ENCODE results near the gene TRIM13. TPM values are rescaled to one million over a fixed set of nuclear protein-coding genes. Genes with fewer than 3 reads are reported as not detected.

Gene TRIM13
- total RNA-seq, 1 donor from 2014 or later, result 5.9 TPM

DNA sequence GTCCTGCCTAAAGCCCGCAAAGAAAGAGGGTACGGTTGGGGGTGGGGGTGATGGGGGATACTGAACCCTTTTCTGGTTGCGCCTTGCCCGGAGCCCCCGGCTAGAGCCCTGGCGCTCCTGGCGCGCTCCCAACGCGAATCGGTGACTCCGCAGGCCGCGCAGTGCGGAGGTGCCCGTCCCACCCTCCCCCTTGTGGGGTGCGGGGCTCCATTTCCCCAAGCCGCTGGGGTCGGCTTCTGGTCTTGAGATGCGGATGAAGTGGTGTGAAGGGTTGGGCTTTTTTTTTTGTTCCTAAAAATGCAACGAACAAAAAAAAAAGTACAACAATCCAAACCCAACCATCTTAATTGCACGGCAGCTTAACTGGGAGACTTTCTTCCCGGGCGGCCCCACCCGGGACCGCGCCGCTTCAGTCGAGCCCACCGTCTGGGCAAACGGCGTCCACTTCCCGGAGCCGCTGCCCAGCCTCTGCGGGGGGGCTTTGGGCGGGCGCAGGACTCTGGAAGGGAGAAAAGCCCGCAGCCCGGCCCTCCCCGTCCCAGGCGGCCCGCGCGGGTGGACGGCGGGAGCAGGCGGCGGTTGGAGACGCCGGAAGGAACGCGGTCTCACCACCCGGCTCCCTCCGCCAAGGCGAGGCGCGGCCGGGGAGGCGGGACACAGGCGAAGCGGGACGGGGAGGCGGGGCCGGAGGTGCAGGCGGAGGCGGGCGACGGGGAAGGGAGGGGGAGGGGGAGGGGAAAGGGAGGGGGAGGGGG is 504 bp upstream of the TRIM13 start:
- peak; percentile 89 for DNase-seq (ENCODE audit: low spot score)

DNA sequence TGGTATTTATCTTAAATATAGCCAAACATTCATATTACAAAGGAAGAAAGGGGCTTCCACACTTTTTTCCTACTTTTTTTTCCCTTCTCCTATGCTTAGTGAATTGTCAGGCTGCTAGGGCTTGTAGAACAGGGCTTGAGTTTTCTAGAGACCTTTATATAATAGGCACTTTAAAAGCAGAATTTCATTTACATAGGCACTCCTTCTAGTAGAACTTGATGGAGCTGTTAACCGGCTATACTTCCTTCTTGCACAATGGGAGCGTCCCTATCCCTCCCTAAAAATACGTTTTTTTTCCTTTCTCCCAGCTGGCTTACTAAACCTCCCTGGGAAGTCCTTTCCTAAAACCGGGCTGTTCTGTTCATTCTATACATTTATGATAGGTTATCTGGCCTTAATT is 1.1 kb downstream of the TRIM13 start:
- DNase-seq (ENCODE audit: low spot score), result no peak
- no peak for ATAC-seq

More for the DNA sequence above, 504 bp upstream of the TRIM13 start:
- peak; percentile 80 for ATAC-seq

DNA sequence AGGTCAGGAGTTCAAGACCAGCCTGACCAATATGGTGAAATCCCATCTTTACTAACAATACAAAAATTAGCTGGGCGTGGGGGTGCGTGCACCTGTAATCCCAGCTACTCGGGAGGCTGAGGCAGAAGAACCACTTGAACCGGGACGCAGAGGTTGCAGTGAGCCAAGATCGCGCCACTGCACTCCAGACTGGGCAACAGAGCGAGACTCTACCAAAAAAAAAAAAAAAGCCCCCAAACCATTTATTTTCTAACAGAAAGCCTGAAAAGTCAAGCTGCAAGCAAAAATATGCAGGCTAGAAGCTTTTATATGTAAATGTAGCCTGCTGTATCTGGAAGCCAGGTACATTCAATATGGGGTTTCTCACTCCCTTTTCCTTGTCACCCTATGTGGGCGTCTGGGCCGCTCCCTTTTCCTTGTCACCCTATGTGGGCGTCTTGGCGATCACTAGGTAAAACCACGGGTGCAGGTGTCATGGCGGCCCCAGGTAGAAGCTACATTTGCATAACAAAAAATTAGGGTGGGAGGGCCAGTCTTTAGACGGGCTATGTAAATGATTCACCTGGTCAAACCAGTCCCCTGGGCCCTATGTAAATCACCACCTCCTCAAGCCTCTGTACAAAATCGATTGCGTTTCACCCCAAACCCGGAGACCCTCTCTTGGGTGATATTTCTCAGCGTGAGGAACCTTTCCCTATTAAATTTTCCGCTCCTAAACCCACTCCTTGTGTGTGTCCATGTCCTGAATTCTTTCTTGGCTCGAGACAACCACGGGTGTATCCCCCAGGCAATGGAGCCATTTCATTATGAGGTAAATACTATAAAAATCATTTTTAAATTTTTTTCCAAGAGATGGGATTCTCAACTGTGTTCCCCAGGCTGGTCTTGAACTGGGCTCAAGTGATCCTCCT is 2.1 kb downstream of the TRIM13 start:
- ATAC-seq, result no peak
- DNase-seq (ENCODE audit: low spot score), result no peak

DNA sequence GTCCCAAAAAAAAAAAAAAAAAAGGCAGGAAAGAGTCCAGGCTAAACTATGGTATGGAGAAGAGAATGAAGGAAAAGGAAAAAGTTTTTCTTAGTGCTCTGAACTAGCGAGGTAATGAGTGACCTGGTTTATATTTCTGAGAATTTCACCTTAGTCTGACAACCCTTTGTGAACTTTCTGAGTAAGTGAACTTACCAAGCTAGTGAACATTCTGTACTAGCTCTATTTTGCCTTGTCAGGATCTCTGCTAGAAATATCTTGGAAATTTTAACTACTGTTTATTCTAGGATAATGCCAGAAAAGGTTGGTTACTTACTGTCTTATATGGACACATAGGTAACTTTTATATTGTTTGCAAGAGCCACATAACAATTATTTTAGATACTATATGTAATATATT is 4.4 kb downstream of the TRIM13 start:
- DNase-seq (ENCODE audit: low spot score) (no peak), ATAC-seq (no peak)

DNA sequence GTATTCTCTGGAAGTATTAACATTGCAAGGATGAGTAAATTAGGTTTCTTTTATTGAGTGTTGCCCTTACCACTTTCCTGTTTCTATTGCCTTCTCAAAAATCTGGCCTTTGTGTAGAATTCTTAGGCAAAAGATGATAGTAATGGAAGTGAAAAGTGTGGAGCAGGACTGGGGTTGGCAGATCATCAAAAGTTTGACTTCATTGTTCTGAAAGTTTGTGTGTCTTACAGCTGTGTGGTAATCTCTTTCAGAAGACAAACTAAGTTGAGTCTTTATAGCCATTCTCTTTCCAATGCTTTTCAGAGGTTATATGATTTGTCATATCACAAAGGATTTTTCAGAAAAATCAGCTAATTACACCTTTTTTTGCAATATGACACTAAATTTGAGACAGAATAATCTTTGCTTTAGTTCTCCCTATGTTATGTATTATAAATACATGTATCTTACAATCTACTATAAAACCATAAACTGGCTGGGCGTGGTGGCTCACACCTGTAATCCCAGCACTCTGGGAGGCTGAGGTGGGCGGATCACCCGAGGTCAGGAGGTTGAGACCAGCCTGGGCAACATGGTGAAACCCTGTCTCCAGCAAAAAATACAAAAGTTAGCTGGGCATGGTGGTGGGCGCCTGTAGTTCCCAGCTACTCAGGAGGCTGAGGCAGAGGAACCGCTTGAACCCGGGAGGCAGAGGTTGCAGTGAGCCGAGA is 9.7 kb downstream of the TRIM13 start:
- ATAC-seq (peak; percentile 42), DNase-seq (ENCODE audit: low spot score) (no peak)

DNA sequence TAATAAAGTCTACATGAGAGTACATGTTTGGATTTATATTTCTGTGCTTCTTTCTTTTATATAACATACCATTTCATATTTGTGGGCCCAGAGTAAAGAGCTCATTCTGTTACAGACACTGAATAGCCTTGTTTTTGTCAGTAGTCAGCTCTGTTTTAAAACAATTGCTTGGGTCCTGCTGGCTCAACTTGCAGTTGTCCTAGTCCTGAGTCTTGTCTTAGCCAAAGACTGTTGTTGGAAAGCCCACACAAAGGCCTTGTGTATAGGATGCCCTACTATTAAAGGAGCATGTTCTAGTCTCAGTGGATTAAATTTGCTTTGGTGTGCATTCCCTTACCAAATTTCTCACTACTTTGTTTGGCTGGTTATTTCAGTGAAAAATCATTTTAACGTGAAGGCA is 14.6 kb downstream of the TRIM13 start:
- ATAC-seq, result no peak

DNA sequence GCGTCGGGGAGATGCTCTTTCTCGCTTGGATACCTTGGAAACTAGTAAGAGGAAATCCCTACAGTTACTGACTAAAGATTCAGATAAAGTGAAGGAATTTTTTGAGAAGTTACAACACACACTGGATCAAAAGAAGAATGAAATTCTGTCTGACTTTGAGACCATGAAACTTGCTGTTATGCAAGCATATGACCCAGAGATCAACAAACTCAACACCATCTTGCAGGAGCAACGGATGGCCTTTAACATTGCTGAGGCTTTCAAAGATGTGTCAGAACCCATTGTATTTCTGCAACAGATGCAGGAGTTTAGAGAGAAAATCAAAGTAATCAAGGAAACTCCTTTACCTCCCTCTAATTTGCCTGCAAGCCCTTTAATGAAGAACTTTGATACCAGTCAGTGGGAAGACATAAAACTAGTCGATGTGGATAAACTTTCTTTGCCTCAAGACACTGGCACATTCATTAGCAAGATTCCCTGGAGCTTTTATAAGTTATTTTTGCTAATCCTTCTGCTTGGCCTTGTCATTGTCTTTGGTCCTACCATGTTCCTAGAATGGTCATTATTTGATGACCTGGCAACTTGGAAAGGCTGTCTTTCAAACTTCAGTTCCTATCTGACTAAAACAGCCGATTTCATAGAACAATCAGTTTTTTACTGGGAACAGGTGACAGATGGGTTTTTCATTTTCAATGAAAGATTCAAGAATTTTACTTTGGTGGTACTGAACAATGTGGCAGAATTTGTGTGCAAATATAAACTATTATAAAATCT is 15.7 kb downstream of the TRIM13 start:
- no peak for DNase-seq (ENCODE audit: low spot score)

More for the DNA sequence above, 14.6 kb downstream of the TRIM13 start:
- no peak for DNase-seq (ENCODE audit: low spot score)

DNA sequence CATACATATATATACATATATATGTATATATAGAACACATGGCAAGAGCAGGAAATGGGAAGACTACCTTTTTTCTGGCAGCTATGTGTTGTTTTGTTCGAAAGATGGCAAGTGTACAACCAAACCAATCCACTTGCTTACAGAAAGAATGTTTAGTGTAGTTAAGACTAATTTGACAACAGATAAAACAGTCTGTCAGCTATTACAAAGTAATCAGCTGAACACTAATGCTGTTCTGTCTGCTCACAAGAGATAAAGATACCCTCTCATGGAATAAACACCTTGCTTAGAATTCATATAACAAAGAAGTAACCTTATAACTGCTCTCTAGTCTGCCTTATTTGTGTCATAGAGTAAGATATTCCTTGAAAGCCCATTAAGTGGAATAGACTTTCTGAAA is 17.5 kb downstream of the TRIM13 start:
- no peak for DNase-seq (ENCODE audit: low spot score)
- ATAC-seq, result no peak

More for the DNA sequence above, 15.7 kb downstream of the TRIM13 start:
- no peak for ATAC-seq

DNA sequence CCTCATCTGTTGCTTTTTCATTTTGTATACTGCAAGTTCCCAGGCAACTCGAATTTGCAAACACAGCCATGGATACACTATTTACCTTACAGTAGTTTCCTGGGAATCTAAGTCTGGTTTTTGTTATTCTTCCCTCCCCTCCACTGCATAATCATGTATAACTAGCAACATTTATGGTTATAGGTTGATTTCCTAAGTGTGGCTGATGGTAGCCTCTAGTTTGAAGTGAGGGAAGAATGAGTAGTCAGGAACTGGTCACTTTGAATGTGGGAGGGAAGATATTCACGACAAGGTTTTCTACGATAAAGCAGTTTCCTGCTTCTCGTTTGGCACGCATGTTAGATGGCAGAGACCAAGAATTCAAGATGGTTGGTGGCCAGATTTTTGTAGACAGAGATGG is 18.4 kb downstream of the TRIM13 start, which contains the start of gene KCNRG:
Gene KCNRG, plus strand, starts transcription at position 187 of the 400 bp plus-strand sequence. Its CDS starts 50 bp downstream, at position 237.
- DNase-seq (ENCODE audit: low spot score) (no peak), ATAC-seq (no peak)

DNA sequence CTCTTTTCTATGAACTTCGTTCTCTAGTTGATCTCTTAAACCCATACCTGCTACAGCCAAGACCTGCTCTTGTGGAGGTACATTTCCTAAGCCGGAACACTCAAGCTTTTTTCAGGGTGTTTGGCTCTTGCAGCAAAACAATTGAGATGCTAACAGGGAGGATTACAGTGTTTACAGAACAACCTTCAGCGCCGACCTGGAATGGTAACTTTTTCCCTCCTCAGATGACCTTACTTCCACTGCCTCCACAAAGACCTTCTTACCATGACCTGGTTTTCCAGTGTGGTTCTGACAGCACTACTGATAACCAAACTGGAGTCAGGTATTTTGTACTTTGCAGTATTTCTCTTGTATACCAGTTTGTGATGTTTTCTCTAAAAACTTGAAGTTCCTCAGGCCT is 18.9 kb downstream of the TRIM13 start:
- ATAC-seq (no peak), DNase-seq (ENCODE audit: low spot score) (no peak)

DNA sequence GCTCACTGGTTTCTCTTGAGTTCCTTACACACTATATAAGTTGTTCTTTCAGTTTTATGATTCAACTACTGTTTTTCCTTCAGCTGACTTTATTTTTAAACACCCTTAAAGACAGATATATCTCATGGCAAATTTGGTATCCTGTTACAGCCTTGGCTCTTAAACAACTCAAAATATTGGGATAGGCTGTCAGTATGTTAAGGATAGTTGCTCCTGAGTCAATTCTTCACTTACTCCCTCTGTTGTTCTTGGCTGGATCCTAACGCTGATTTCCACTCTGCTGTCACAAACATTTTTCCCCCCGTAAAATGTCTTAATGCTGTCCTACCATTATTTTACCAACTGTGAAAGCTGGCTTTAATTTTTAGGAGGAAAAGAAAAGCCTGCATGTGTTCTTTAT is 19.6 kb downstream of the TRIM13 start:
- no peak for DNase-seq (ENCODE audit: low spot score)
- ATAC-seq, result no peak

DNA sequence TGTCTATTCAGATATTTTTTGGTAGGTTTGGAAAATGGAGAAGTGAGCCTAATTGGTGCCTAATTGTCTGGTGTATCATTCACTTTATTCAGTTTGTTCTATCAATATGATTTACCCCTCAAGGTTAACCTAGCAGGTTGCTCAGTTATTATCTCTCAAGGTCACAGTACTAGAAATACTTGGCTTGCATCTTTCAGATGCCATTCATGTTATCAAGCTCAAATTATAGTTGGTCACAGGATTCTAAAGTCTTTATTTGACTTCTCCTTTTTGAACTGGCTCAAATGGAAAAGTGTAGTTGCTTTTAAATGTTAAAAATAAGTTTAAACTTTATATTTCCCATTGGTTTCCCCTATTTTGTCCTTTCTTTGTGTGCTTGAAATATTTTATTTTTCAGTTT is 21.0 kb downstream of the TRIM13 start:
- DNase-seq (ENCODE audit: low spot score), result no peak
- ATAC-seq, result no peak

DNA sequence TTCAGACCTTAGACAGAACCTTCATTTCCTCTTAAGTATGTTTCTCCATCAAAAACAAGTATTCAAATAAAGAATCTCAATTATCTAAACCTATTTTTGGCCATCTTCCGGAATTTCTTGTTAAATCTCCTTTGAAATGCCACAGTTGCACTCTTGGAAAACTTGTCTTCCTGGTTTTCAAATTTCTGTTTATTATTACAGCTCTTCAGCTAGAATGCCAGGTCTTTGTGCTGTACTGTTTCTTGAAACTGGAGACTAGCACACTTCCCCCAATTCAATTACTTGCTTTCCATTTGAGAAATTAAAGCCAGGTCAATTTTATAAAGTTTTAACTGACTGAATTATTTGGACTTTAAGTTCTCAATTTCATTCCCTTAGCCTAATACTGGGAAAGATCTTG is 28.6 kb downstream of the TRIM13 start:
- DNase-seq (ENCODE audit: low spot score), result no peak
- no peak for ATAC-seq

DNA sequence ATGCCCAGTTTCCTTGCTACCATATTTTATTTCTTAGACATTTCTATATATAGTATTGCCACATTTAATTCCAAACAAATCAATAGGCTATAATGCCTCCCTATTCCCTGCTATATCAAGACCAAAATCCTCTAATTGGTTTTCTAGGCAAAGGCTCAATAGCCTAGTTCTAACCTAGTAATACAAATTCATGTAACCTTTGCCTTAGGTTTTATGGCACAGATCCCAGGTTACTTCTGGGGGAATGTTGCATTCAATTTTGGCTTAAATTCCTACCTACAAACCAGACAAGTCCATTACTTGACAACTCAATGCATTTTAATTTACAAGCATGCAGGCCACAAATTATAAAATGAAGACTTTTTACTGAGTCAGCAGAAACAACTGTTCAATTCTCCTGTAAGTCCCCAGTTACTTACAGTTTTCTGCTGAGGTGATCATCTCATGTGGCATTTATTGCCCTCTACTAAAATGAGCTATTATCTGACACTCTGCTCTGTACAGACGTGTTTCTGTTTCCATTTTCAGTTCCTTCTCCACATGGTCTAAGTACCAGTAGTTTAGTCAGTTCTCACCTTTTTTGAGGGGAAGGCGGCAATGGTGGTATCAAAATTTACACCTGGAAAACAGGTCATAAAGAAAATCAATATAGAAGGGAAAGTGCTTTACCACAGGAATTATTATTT is 30.1 kb downstream of the TRIM13 start:
- ATAC-seq, result peak; percentile 90
- DNase-seq (ENCODE audit: low spot score), result no peak

DNA sequence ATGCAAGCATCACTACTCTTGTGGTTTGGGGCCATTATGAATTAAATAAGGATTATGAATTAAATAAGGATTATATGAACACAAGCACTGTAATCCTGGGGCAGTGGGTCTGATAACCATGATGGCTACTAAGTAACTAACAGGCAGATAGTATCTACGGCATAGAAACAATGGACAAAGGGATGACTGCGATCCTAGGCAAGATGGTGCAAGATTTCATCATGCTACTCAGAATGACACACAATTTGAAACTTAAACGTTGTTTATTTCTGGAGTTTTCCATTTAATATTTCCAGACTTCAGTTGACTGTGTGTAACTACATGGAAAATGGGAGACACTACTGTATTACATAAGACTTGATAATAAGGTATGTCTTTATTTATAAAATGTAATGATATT is 33.5 kb downstream of the TRIM13 start:
- no peak for ATAC-seq
- no peak for DNase-seq (ENCODE audit: low spot score)

DNA sequence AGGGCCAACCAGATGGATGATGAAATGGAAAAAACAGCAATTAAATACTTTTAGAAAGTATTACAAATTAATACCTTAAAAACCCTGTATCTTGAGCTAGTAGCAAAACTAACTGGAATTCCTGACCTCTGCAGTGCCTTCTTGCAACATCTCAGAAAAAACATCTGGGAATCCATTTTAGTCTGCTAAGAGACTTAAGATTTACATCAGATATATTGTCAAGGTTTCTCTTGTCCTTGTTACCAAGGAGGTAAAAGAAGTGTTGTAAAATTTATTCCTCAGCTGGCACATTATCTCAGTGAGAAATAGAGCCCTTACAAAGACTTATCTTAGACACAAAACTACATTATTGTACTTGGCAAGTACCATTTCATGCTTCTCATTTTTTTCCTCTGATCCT is 36.9 kb downstream of the TRIM13 start:
- ATAC-seq, result no peak
- DNase-seq (ENCODE audit: low spot score), result no peak

DNA sequence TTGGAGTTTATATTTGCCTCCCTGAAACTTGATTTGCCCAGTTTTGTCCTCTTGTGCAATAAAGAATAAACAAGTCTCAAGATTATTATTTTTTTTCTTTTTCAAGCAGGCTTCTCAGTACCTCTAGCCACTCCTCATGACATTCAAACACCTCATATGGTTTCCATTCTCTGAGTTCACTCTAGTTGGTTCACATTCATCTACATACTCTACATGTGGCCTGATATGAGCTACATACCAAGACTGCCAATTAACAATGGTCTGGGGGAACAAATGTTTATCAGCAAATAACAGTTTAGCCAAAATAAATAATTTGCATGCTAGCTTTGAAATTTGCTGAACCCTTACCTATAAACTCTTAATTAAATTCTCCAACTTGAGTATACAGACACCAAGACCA is 40.9 kb downstream of the TRIM13 start:
- no peak for DNase-seq (ENCODE audit: low spot score)
- ATAC-seq, result no peak

DNA sequence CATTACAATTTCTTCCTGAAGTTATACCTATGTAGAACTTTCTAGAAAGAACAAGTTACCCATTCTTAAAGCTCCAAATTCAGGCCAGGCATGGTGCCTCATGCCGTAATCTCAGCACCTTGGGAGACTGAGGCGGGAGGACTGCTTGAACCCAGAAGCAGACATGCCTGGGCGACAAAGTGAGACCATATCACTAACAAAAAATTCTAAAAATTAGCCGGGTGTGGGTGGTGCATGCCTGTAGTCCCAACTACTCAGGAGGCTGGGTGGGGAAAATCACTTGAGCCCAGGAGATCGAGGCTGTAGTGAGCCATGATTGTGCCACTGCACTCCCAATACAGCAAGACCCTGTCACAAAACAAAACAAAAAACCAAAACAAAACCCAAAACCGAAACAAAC is 41.4 kb downstream of the TRIM13 start:
- DNase-seq (ENCODE audit: low spot score) (no peak), ATAC-seq (no peak)

DNA sequence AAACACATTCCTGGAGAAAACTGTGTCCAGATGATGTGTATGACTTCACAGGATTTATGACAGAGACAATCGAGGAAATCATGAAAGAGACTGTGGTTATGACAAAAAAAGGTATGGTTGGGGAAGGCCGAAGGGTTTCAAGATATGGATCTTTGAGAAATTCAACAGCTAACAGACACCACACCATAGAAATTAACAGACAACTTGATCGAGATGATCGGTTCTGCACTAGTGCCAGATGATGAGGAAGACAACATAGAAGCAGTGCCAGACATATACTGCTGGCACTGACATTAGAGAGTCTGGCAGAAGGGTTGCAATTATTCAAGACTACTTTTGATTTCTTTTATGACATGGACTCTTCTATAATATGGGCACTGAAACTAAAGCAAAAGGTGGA is 55.6 kb downstream of the TRIM13 start:
- no peak for DNase-seq (ENCODE audit: low spot score)

DNA sequence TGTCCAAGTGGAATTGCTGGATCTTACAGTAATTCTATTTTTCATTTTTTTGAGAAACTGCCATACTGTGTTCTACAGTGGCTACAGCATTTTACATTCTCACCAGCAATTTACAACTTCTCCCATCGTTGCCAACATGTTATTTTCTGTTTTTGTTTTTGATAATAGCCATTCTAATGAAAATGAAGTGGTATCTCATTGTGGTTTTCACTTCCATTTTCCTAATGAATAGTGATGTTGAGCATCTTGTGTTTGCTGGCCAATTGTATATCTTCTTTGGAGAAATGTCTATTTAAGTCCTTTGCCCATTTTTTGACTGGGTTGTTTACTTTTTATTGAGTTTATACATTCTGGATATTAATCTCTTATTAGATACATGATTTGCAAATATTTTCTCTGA is 57.0 kb downstream of the TRIM13 start:
- DNase-seq (ENCODE audit: low spot score) (no peak), ATAC-seq (no peak)

More for the DNA sequence above, 55.6 kb downstream of the TRIM13 start:
- no peak for ATAC-seq
